AG09309 (cell line): Measurements from ENCODE around the gene DSG3.
"Not testable (repeated sequence)": the region's sequence is repeated elsewhere in the genome, so short reads cannot be mapped to it uniquely, and the experiment has no call there.

Source experiments
- DNase-seq: peaks from one replicate; pipeline ENCODE4 v3.0.0-alpha.2; 2010; ENCODE audit warnings: low read depth
- H3K4me3 ChIP-seq: 2 replicates; pipeline ENCODE4 v1.5.1; 2011; ENCODE audit warnings: mild to moderate bottlenecking, low read depth, low read length, moderate library complexity; ENCODE audit not compliant: control insufficient read depth
- TF ChIP-seq, protein P1 (sequence below): IDR thresholded peaks from 2 replicates; pipeline ENCODE4 v1.5.1; 2011; ENCODE audit warnings: mild to moderate bottlenecking, low read depth, low read length, inconsistent platforms; ENCODE audit not compliant: insufficient read depth, control insufficient read depth; ENCODE audit errors: missing control alignments

Gene DSG3

GRCh38 chr18:31492671-31493070 lies 45.1 kb downstream of the DSG3 start:
- DNase-seq = no peak
- TF ChIP-seq, protein P1, sequence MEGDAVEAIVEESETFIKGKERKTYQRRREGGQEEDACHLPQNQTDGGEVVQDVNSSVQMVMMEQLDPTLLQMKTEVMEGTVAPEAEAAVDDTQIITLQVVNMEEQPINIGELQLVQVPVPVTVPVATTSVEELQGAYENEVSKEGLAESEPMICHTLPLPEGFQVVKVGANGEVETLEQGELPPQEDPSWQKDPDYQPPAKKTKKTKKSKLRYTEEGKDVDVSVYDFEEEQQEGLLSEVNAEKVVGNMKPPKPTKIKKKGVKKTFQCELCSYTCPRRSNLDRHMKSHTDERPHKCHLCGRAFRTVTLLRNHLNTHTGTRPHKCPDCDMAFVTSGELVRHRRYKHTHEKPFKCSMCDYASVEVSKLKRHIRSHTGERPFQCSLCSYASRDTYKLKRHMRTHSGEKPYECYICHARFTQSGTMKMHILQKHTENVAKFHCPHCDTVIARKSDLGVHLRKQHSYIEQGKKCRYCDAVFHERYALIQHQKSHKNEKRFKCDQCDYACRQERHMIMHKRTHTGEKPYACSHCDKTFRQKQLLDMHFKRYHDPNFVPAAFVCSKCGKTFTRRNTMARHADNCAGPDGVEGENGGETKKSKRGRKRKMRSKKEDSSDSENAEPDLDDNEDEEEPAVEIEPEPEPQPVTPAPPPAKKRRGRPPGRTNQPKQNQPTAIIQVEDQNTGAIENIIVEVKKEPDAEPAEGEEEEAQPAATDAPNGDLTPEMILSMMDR = no peak
- H3K4me3 ChIP-seq = no peak overlapping the region

DNA sequence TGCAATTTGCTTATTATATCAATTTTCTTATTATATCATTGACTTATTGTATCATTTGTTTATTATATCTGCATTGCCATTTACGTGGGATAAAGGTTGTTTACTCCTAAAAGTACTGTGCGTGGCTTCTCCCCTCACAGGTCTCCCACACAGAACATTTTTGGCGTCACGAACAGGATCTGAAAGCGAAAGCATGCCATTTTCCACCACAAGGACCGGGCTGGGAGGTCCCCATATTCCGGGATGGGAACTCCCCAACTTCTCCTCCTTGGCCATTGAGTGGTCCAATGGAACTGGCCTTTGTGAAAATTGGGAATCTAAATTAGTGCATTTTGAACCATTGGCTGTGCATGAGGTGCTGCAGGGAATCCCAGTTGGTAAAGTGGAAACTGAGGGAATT lies 45.6 kb downstream of the DSG3 start:
- no peak for DNase-seq
- TF ChIP-seq, protein P1 = no peak
- no peak overlapping the region for H3K4me3 ChIP-seq

GRCh38 chr18:31493941-31494340 lies 46.4 kb downstream of the DSG3 start:
- TF ChIP-seq, protein P1 = no peak

GRCh38 chr18:31494705-31495244 lies 47.2 kb downstream of the DSG3 start:
- not testable (repeated sequence) for H3K4me3 ChIP-seq, DNase-seq

More at GRCh38 chr18:31493941-31494340, 46.4 kb downstream of the DSG3 start:
- no peak overlapping the region for H3K4me3 ChIP-seq
- no peak for DNase-seq

- TF ChIP-seq, protein P1 = no peak
- DNase-seq = no peak
- no peak overlapping the region for H3K4me3 ChIP-seq
These were observed 49.9 kb downstream of the DSG3 start for GRCh38 chr18:31497404-31497835.

GRCh38 chr18:31497836-31498573 lies 50.5 kb downstream of the DSG3 start, which contains the start of gene DSG2:
Gene DSG2, plus strand, starts transcription at chr18:31498177. Its CDS starts 75 bp downstream, at chr18:31498252.
- DNase-seq = no peak
- H3K4me3 ChIP-seq = no peak within 1 kb of the TSS
- TF ChIP-seq, protein P1 = no peak
